Stimulated activated CD4-positive, alpha-beta T cell treated with anti-CD3 and anti-CD28 coated beads, Interleukin-1b, Interleukin-23, amount 100 ng/mL, for 48 hours (primary cell): ENCODE measurements around the gene ZNF593OS.

Experiments
- DNase-seq: peaks from one replicate; pipeline ENCODE4 v3.0.0-alpha.2; 2020

The ZNF593OS gene

DNA sequence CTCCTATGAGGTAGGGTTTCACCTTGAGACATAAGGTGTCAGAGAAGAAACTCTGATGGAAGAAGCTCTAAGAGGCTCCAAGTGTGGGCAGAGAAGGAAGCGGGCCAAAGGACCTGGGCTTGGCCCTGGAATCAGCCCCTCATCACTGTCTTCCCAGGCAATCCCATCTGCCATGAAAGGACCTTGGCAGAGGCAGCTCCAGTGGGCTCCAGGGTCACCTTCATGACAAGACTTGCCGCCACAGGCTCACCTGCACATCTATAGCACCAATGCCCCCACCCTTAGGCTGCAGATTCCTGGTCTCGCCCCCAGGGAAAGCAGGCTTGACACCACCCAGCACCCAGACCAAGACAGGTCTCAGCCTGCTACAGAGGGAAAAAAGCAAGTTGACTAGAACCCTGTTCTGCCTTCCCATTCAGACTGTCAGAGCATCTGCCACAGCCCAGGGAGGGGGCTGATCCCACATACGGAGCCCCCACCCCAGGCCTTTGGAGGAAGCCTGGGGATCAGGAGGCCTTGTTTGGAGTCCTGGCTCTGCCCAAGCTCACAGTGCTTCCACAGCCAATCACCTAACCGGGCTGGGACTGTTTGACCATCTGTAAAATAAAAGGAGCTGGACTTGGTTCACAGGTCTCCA is 13.2 kb downstream of the ZNF593OS start:
- no peak for DNase-seq

DNA sequence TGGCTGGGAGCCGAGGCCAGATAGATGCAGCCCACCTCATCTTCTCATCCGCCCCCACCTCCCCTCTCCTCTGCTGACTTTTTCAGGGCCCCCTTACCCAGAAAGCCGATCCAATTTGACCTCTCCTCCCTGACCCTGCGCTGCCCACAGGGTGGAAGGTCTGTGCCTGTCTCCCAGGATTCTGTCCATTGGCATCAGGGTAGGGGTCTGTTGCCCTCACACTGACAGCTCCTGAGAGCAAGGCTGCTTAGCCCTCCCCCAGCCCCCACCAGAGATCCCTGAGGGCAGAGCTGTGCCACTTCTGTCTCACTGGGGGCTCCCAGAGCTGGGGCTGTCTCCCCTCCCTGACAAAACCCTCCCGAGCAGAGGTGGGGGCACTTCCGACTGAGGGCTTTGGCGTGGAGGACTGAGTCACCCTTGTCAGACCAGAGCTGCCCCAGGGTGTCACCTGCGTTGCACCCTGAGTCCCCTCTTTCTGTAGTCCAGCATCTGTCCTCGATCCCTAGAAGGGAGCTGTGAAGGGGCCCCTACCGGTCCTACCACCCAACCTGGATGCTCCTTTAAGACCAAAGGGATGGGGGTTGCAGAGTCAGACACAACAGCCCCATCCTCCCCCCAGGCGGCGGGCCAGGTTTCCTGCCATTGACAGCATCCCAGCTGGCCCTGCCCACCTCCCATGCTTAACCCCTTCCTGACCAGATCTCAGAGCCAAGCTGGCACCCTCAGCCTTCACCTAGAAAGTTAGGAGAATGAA is 15.2 kb downstream of the ZNF593OS start:
- DNase-seq = no peak

DNA sequence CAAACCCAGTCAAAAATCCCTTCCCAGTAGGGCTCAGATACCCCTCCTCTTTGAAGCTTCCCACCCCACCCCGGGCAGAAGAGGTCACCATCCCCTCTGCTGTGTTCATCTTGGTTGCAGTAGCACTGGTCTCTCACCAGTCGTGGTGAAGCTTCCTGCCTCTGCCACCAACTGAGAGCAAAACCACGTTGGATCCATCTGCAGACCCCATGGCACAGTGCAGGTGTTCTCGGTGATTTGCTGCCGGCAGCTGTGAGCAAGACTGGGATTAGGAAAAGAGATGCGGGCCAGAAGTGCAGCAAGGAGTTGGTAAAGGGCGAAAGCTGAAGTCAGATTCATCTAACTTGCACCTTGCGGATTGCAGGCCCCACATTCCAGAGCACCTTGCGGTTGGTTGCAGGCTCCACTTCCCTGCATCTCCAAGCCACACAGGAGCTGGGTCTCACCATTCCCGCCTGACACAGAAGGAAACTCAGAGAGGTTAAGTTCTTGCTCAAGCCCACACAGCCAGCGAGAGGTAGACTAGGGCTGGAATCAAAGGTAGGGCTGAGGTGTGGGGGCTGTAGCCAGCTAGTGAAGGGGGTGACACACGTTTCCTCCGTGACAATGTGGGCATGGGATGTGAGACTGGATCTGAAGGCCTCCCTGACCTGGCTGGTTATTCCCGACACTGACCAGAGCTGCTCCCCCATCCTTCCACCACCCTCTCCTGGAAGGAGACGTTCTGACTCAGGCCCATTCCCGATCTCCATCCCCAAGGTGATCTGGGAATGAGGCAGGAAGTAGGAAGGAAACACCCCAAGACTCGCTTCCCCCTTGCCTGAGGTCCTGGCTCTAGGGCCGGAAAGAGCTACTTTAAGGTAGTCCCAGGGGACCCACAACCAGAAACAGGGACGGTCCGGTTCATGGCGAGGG is 16.0 kb downstream of the ZNF593OS start:
- DNase-seq = no peak

DNA sequence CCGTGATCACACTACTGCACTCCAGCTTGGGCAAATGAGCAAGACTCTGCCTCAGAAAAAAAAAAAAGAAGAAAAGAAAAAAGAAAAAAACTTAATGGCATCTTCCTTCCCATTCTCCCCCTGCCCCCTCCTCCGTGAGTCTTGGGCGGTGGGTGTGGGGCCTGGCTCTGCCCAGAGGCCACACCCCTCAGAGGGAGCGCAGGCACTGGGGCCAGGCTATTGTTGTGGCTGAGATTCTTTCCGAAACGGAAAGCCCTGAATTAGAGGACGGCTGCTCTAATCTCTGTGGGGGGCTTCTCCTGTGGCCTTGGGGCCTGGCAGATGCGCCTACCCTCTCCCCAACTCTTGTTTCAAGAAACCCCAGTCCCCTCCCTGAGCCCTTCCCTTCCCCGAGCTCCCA is 16.9 kb downstream of the ZNF593OS start:
- no peak for DNase-seq

DNA sequence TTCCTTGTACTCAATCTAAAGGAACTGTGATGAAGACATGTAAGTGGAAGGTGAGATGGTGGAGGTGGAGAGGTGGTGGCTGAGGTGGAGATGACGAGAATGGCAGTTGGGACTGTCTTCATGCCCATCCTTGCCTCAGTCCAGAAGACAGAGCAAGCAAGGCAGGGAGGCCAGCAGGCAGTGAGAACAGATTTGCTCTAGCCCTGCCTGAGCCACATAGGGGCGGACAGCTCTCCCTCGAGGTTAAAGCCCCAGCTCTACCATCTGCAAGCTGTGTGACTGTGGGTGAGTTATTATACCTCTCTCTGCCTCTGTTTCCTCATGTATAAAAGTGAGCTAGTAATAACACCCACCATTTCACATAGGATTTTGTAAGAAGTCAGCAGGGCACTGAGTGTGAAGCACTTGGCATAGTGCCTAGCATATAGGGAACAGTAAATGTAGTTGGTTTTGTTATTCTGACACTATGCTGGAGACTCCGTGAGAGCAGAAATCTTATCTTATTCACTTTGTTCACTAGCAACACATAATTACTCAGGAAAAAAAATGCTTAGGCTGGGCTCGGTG is 17.6 kb downstream of the ZNF593OS start:
- DNase-seq = no peak

DNA sequence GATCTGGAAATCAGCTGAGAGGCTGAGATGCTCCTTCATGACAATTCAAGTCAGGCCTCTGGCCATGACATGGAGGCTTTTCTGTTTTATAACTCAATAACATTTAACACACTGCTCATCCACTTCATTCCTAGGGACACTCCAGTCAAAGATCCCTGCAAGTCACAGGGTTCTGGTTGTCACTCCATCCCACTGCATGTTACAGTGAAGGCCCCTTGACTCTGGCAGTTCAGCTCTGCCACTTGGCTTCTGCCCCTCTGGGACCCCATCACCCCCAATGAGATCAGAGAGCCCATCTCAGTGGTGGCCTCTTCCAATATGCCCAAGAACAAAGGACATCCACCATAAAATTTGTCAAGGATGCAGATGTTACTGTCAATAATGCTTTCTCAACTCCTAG is 22.7 kb downstream of the ZNF593OS start:
- no peak for DNase-seq

DNA sequence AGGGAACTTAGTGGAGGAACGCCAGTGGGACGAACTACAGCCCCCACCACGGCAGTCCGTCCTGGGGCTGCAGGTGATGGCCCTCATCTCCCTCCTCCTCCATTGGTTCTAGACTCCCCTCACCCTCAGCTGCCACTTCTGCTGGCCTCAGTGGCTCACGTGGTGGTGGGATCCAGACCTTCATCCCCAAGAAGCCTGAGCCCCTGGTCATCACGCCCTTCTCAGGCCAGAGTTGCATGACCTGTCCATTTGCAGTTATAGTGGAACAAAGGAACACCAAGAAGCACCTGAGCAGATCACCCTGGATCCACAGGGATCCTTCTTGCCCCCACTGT is 25.7 kb downstream of the ZNF593OS start:
- no peak for DNase-seq

DNA sequence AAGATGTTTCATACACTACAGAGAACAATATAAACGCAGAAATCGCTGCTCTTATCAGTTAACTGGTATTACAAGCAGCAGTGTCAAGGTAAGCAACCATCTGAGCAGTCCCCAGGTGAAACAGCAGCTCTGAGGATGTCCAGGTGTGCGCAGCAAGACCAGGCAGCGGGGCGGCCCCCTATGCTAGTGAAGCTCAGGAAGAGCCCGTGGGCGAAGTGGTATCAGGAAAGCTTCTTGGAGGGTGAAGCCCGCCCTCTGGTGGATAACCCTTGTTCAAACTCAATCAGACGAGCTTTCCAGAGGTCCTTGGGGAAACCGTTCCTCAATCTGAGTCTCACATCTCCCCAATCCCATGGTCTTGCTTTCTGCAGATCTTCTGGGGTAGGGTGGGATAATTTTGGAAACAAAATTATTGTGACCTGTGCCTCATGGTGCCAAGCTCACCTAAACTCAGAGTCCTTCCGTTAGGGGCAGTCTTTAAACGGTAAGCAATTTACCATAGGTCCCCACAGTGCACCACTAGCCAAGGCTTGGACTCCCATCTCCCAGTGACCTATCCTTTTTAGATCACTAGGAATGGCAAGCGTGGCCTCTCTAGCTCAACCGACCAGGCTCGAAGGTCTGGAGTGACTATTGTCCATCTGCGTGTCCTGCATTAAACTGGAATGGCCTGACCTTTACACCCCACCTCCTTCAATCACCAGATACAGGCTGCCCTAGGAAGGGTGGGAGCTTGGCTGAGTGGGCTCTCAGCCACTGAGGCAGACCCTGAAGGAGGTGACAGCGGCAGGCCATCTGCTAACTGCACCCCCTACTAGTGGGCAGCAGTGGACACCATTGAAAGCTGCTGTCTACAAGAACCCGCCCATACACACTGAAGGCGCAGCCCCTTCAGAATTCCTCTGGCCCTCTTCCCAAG is 26.3 kb downstream of the ZNF593OS start:
- peak; percentile 62 for DNase-seq

DNA sequence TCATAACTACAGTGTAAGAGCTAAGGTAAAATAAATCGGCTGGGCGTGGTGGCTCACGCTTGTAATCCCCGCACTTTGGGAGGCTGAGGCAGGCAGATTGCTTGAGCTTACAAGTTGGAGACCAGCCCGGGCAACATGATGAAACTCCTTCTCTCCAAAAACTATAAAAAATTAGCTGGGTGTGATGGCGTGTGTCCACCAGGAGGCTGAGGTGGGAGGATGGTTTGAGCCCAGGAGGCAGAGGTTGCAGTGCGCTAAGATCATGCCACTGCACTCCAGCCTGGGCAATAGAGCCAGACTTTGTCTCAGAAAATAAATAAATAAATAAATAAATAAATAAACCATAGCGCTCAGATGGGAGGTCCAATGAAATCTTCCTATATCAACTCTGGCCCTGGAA is 29.5 kb downstream of the ZNF593OS start:
- no peak for DNase-seq

DNA sequence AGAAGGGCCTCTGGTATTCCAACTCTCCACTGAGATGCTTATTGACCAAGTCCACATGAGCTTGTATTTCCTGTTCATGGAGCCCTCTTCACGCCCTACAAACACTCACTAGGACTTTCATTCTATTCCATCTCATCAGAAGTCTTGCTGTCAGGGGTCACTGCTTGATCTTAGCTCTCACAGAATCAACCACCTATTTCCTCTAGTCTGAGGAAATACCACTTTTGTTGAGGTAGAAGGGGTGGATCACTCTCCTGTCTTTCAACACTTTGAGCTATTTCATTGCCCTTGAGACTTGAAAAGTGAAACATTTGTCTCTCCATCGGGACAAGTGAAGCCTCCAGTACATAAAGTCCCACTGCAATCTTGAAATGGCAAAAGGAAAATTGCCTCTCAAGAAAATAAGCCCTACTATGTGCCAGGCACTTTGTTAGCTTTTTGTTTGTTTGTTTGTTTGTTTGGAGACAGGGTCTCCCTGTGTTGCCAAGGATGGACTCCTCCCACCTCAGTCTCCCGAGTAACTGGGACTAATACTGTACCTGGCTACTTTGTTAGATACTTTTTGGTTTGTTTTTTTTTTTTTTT is 32.6 kb downstream of the ZNF593OS start:
- no peak for DNase-seq

DNA sequence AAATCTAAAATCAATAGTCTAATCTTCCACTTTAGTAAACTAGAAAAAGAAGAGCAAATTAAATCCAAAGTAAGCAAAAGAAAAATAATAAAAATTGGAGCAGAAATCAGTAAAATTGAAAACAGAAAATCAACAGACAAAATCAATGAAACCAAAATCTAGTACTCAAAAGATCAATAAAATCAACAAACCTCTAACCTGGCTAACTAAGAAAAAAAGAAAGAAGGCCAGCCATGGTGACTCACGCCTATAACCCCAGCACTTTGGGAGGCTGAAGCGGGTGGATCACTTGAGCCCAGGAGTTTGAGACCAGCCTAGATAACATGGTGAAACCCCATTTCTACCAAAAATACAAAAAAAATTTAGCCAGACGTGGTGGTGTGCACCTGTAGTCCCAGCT is 37.2 kb downstream of the ZNF593OS start:
- DNase-seq = no peak

DNA sequence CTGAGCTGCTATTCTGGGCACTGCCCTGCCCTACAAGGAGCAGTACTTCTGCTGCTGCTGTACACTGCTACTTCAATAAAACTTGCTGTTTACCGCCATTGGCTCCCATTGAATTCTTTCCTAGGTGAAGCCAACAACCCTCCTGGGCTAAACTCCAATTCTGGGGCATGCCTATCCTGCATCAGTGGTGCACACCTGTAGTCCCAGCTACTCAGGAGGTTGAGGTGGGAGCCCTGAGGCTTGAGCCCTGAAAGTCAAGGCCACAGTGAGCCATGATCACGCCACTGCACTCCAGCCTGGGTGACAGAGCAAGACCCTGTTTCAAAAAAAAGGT is 38.8 kb downstream of the ZNF593OS start:
- DNase-seq = no peak

DNA sequence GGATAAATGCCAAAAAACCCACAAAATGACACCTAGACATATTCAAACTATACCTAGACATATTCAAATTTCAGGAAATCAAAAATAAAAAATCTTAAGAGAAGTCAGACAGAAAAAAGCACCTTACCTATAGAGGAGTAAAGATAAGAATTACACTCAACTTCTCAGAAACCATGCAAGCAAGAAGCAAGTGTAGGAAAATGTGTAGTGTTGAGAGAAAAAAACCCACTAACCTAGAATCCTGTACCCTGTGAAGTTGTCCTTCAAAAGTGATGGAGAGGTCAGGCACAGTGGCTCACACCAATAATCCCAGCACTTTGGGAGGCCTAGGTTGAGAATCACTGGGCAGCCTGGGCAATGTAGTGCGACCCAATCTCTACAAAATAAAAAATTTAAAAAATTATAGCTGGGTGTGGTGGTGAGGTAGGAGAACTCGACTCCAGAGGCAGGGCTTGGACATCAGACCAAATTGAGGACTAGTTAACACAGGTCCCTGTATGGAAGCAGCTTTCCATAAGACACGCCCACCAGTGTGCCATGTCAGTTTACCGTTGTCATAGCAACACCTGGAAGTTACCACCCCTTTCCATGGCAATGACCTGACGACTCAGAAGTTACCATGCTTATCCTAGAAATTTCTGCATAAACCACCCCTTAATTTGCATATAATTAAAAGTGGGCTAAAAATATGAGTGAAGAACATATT is 39.4 kb downstream of the ZNF593OS start:
- no peak for DNase-seq

DNA sequence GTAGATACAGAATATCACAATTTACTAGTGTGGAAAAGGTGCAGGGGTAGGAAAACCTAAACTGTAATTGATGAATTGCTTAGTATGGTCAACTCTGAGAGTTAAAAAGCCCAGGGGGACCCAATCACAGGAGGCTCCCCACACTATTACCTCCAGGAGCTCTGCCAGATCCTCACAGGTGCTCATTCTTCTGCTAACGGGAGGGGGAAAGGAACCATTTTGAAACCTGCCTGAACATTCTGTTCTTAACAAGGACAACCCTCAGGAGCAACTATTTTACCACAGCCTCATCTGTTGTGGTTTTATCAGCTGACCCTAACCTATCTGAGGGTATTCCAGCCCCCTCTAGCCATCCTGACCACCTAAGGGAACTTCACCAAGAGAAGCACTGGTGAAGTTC is 40.9 kb downstream of the ZNF593OS start:
- DNase-seq = no peak

DNA sequence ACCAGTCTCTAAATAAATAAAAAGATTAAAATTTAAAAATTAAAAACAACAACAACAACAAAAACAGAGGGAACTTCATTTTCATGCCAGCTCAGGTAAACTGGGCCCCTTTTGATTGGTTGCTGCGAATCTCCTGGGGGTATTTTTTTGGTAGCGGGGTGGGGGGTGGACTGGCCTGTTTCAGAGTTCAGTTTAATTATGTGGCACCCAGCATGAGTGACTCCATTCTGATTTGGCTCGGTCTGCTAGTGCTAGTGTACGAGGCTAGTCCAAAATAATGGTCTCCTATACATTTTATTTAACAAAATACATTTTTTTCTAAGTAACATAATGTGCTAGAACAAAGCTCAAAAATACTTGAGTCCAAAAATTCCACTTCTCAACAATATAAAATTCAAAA is 41.9 kb downstream of the ZNF593OS start:
- DNase-seq = no peak

DNA sequence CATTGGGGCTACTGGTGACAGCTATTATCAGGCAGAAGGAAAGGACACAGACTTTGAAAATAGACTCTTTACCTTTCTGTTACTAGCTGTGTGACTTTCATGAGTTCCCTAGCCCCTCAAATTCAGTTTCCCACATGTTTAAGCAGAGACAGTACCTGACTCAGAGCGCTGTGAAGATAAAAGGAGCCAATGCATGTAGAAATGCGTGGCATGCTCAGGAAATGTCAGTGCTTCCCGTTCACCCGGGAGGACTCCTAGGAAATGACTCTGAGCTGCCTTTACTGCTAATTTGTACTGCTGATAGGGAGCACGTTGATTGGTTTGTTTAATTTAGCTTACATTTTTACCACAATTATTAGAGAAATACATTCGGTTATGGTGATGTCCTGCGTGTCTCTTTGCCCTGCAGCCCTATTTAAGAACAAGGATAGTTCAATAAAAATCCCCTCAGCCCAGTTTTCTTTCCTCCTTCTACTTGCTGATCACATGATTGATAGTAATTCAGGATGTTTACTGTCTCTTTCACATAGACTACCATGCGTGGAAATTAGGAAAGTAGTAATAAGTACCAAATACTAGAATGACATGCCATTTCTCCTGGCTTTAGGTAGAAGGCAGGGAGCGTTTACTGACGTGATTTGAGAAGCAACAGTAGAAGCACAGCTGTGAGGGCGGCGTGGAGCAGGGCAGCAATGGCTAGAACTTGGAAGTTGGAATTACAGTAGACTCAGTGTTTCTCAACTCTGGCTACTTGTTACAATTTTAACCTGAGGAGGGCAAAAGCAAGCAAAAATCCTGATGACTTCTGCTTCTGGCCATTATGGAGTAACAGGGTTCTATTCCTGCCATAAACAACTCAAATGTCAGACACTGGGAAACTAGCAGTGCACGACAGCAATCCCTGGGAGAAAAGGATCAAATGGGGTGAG is 44.1 kb downstream of the ZNF593OS start:
- DNase-seq = no peak

DNA sequence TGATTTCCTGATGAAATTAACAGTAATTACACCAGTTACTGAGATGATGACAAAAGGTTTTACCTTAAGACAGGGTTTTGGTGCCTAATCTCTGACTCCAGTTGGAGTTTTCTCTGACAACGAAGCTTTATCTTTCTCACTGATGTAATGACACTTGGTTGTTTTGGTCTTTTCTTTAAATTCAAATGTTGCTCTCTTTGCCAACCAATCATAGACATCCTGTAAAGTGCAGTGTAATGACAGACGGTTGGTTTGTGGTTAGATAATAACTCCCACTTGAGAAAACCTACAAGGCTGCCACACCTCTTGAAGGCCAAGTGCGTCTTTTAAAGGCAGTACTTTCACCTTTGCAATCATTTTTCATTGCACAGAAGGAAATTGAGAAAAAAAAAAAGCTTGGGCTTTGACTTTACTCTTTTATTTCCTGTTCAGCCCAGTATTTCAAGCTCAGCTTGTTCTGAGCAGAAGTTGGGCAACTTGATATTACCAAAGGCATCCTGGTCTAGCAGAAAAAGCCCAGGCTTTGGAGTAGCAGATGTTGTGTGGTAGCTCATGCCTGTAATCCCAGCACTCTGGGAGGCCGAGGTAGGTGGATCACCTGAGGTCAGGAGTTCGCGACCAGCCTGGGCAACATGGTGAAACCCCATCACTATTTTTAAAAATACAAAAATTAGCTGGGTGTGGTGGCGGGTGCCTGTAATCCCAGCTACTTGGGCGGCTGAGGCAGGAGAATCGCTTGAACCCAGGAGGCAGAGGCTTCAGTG is 45.1 kb downstream of the ZNF593OS start:
- peak; percentile 32 for DNase-seq

DNA sequence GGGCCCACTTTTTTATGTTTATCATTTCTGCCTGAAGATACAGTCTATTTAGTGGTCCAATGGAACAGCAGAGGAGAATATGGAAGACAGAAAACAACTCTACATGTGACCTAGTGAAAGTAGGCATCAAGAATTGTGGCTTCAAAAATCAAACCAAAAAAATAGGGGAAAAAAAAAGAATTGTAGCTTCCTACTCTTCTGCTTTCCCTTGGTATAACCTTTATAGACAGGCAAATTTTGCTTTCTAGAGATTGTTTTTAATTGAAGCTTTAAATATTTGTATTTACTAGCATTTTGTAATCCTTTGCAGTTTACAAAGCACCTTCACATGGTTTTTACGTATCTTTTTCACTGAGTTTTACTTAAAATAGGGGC is 45.7 kb downstream of the ZNF593OS start:
- no peak for DNase-seq

DNA sequence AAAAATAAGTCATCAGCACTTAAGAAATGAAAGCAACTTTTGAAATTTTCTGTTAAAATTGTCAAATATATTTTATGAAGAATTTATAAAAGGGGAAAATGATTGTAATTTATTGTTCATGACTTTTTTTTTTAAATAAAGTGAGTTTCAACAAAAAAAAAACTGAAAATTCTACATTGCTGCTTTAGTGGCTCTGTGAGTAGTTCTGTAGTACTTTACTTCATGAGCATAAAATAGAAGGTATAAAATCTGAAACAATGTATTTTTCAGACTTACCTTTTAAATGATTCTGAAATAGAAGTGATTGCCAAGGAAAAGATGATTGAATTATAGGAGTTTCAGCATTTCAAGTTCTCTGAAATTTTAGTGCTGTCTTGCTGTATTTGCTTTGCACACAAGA is 46.2 kb downstream of the ZNF593OS start:
- no peak for DNase-seq
